ENCODE data around the gene THNSL1.

THNSL1 gene

DNA sequence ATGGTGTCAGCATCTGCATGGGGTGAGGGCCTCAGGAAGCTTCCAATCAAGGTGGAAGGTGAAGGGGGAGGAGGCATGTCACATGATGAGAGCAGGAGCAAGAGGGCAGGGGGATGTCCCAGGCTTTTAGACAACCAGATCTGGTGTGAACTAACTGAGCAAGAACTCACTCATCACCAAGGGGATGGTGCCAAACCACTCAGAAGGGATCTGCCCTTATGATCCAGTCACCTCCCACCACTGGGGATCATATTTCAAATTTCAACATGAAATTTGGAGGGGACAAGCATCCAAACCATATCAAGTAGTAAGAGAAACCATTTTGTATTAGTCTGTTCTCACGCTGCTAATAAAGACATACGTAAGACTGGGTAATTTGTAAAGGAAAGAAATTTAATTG lies 33.6 kb downstream of the THNSL1 start:
- no peak overlapping the region for H3K4me3 ChIP-seq (replicated peaks; ENCODE audit: low read depth, low read length)
- TF ChIP-seq, protein P1, sequence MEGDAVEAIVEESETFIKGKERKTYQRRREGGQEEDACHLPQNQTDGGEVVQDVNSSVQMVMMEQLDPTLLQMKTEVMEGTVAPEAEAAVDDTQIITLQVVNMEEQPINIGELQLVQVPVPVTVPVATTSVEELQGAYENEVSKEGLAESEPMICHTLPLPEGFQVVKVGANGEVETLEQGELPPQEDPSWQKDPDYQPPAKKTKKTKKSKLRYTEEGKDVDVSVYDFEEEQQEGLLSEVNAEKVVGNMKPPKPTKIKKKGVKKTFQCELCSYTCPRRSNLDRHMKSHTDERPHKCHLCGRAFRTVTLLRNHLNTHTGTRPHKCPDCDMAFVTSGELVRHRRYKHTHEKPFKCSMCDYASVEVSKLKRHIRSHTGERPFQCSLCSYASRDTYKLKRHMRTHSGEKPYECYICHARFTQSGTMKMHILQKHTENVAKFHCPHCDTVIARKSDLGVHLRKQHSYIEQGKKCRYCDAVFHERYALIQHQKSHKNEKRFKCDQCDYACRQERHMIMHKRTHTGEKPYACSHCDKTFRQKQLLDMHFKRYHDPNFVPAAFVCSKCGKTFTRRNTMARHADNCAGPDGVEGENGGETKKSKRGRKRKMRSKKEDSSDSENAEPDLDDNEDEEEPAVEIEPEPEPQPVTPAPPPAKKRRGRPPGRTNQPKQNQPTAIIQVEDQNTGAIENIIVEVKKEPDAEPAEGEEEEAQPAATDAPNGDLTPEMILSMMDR (IDR thresholded peaks at IDR 0.05; ENCODE audit: low read length, missing control alignments), result no peak
- peak; percentile 16 for DNase-seq (ENCODE audit: low read depth)

DNA sequence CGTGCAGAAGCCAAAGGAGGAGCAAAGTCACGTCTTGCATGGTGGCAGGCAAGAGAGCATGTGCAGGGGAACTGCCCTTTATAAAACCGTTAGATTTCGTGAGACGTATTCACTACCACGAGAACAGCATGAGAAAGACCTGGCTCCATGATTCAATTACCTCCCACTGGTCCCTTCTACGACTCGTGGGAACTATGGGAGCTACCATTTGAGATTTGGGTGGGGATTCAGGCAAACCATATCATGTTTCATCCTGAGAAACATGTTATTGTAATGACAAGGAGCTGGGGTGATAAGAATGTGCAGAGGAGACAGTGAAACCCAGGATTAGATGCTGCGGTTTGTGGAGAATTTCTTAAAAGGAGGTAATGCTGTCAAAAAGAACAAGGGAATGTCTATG lies 34.0 kb downstream of the THNSL1 start:
- TF ChIP-seq, protein P1 (IDR thresholded peaks at IDR 0.05; ENCODE audit: low read length, missing control alignments), result no peak
- no peak for DNase-seq (ENCODE audit: low read depth)
- no peak overlapping the region for H3K4me3 ChIP-seq (replicated peaks; ENCODE audit: low read depth, low read length)

DNA sequence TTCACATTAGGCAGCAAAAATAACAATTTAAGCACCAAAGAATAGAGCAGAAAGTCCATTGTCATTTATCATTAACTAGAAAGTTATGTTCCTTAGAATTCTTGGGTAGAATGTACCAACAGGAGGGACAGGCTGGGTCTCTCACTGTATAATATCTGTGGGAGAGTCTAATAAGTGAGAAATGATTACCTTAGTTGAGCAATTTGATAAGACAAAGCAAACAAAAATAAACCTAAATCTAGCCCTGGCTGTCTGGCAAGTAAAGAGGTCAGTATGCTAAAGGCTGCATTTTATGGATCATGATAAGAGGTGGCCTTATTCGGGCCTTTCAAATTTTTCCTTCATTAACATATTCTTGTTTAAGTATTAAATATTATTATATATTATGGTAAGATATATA lies 35.6 kb downstream of the THNSL1 start:
- H3K4me3 ChIP-seq (replicated peaks; ENCODE audit: low read depth, low read length), result no peak overlapping the region
- TF ChIP-seq, protein P1 (IDR thresholded peaks at IDR 0.05; ENCODE audit: low read length, missing control alignments), result no peak
- no peak for DNase-seq (ENCODE audit: low read depth)

DNA sequence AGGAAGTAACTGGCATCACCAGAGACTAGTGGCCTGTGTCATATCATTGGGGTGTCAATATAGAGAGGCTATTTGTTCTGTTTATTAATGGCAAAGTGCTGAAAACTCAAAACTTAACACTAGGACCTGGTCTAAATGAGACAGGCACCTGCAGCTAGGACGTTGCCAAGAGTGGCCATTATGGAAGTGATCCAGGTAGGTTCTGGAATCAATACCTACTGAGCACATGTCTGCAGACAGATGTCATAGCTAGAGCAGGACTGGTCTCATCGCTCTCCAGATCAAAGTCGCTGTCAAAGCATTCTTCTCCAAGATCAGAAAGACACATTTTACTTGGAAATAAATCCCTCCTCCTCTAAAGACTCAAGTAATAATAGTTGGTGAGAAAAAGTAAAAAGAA lies 40.3 kb downstream of the THNSL1 start:
- TF ChIP-seq, protein P1 (IDR thresholded peaks at IDR 0.05; ENCODE audit: low read length, missing control alignments), result no peak
- no peak for DNase-seq (ENCODE audit: low read depth)
- H3K4me3 ChIP-seq (replicated peaks; ENCODE audit: low read depth, low read length), result no peak overlapping the region

DNA sequence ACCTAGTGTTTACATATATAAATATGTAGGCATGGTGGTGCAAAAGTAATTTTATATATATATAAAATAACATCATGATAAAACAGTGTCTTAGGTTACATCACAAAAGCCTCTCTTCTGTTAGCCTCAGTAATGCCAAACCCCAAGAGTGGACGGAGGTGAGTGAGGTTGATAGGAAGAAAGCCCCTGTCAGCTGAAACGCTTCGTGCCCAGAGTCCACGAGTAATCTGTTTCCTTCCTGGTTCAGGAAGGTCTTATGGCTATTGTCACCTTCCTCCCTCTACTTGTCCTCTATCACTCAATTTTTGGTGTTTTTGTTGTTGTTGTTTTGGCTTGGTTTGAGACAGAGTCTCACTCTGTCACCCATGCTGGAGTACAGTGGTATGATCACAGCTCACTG lies 41.5 kb downstream of the THNSL1 start:
- no peak overlapping the region for H3K4me3 ChIP-seq (replicated peaks; ENCODE audit: low read depth, low read length)
- no peak for DNase-seq (ENCODE audit: low read depth)
- TF ChIP-seq, protein P1 (IDR thresholded peaks at IDR 0.05; ENCODE audit: low read length, missing control alignments), result no peak

DNA sequence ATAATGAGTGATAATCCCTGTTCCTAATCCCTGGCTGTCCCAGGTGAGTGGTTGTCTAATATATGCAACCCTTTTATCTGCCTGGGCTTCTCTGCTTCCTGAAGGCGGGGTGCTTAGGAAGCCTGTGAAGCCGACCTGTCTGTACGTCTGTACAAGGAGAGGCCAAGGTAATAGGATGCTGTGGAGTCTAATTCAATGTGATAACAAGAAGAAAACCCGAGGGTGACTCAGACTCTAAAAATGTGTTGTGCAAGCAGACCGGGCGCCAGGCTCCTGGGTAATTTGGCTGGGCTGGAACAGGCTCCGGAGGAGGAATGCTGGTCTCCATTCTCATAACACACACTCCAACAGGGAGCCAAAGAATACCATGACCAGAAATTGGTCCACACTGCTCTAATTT lies 43.6 kb downstream of the THNSL1 start:
- TF ChIP-seq, protein P1 (IDR thresholded peaks at IDR 0.05; ENCODE audit: low read length, missing control alignments), result no peak
- peak; percentile 93 for DNase-seq (ENCODE audit: low read depth)
- H3K4me3 ChIP-seq (replicated peaks; ENCODE audit: low read depth, low read length), result no peak overlapping the region

DNA sequence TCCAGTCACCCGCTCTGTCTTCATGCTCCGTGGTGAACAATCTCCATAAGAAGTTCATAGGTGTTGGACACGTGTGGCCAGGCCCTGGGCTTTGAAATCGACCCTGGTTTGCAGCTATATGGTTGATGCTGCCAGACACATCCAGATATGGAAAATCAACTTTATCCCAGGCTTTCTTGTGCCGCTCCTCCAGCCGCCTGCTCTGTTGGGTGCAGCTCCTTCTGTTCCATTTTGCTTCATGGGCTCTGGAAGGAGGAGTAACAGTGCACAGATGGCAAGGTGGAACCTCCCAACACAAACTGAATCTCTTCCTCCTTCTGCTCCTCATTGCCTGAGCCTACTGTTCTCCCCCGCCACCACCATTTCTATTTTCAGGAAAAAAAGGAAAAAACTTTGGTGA lies 44.7 kb downstream of the THNSL1 start:
- no peak overlapping the region for H3K4me3 ChIP-seq (replicated peaks; ENCODE audit: low read depth, low read length)
- no peak for DNase-seq (ENCODE audit: low read depth)
- TF ChIP-seq, protein P1 (IDR thresholded peaks at IDR 0.05; ENCODE audit: low read length, missing control alignments), result no peak
